ENCODE data around the gene KCNJ10.

DNA sequence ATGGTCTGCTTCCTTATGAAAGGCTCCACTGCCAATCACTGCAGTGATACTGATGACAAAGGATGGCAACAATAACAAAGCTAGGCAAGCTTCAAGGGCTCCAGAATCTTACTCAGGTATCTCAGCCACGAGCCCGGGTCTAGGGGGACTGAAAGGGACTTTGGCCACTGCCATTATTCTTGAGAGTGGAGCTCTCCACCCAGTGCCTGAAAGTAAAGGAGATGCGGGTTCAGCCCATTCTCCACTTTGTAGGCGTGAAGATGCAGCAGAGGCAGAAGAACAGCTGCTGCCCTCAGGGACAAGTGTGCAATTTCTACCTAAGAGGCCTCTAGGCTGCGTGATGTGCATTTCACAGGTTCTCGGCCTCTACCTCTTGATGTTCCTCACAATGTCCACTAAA lies 84.5 kb downstream of the KCNJ10 start:
- TF ChIP-seq CTCF (IDR thresholded peaks at IDR 0.05), result no peak
- no peak for TF ChIP-seq POLR2AphosphoS5 (IDR thresholded peaks at IDR 0.05)
- TF ChIP-seq POLR2A (IDR thresholded peaks at IDR 0.05), result no peak
